Activated T-helper 17 cell treated with anti-CD3 and anti-CD28 coated beads, Interleukin-2, amount 50 U/mL, for 72 hours (primary cell): ENCODE results near the gene PDCL3. TPM values are rescaled to one million over a fixed set of nuclear protein-coding genes. Genes with fewer than 3 reads are reported as not detected.

Experiments used
- ATAC-seq: fragments of 150-1000 bp; cut with Tn5 transposase; replicated peaks from 2 replicates; pipeline ENCODE4 v1.10.0; 2021; ENCODE audit warnings: mild to moderate bottlenecking, moderate library complexity
- H3K27ac Mint-ChIP-seq: one replicate; pipeline ENCODE4 v1.8.0; 2022; ENCODE audit warnings: mixed read lengths
- H3K27me3 Mint-ChIP-seq: one replicate; pipeline ENCODE4 v1.8.0; 2022; ENCODE audit warnings: mixed read lengths
- H3K36me3 Mint-ChIP-seq: one replicate; pipeline ENCODE4 v1.8.0; 2022; ENCODE audit warnings: low read depth, mild to moderate bottlenecking, mixed read lengths
- H3K4me1 Mint-ChIP-seq: one replicate; pipeline ENCODE4 v1.8.0; 2022; ENCODE audit warnings: mixed read lengths
- H3K4me3 Mint-ChIP-seq: one replicate; pipeline ENCODE4 v1.8.0; 2022; ENCODE audit warnings: mild to moderate bottlenecking, mixed read lengths
- H3K9me3 Mint-ChIP-seq: one replicate; pipeline ENCODE4 v1.8.0; 2022; ENCODE audit warnings: mixed read lengths
- total RNA-seq, 2 donors: library from RNA; stranded (reverse); gene quantifications; one replicate each; pipeline ENCODE4 v1.2.3, GENCODE V29; 2022

The PDCL3 gene
- total RNA-seq, 2 donors from 2014 or later = 26.1 to 55.9 TPM

DNA sequence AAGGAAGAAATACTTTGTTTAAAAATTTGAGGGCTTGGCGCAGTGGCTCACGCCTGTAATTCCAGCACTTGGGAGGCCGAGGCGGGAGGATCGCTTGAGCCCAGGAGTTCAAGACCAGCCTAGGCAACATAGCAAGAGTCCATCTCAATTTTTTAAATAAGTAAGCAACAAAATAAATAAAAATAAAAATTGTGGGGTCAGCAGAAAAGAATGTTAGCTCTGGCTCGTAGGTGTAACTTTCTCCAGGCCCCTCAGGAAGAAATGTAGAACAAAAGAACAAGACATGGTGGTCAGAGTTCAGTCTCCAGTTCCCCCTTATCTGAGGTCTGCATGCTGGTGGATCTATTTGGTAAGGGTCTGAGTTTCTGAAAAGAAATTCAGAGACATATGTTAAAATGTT lies 20.4 kb upstream of the PDCL3 start:
- ATAC-seq = no peak
- Mint-ChIP-seq H3K27me3 (peaks cover 11% of the 10 kb centered on the region), H3K4me1 (no peaks in the 10 kb centered on the region), H3K27ac (no peak overlapping the region), H3K9me3 (no peaks in the 10 kb centered on the region), H3K36me3 (no peaks in the 10 kb centered on the region), H3K4me3 (no peak overlapping the region)

DNA sequence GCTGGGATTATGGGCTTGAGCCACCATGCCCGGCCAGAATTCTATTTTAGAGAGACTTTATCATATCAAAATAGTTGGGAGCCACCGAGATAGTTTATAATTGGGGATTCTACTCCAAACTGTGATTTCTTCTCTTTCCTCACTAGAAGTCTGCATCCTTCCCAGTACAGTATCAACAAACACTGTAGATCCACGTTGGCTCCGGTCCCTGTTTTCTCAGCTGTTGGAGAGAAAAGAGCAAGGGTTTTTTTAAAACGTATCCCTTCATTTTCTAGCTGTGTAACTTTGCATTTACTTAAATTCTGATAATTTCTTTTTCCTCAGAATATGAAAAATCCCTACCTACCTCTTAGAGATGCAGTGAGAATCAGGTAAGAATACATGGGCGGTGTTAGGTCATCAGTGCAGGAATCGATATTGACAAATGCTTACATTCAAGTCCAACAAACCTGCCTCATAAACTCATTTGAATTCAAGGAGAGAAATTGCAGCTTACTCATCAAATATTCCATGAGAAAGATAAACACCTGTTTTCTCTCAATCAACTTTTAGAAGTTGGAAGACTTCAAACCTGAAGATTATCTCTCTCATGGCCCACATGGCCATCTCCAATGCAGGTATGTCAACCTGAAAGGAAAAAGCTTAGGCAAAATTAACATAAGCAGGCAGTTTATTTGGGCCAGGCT lies 17.7 kb upstream of the PDCL3 start:
- no peaks in the 10 kb centered on the region for H3K4me1 Mint-ChIP-seq
- no peak overlapping the region for H3K27ac Mint-ChIP-seq
- H3K27me3 Mint-ChIP-seq = peaks cover 8% of the 10 kb centered on the region
- no peaks in the 10 kb centered on the region for H3K36me3 Mint-ChIP-seq
- H3K4me3 Mint-ChIP-seq = no peak overlapping the region
- no peak for ATAC-seq
- H3K9me3 Mint-ChIP-seq = no peaks in the 10 kb centered on the region

DNA sequence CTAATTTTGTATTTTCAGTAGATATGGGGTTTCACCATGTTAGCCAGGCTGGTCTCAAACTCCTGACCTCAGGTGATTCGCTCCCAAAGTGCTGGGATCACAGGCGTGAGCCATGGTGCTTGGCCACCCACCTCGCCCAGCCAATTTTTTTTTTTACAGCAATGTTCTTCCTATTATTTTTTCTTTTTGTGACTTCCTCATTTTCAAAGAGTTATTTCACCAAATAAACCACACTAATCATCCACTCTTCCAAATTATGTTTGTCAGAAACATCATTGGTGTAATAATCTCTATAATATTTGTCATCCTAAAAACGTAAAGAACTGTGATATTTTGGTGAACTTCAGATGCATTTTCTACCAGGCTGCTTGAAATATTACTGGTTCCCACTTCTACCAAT lies 16.3 kb upstream of the PDCL3 start:
- Mint-ChIP-seq H3K27me3 (peaks cover 8% of the 10 kb centered on the region), H3K9me3 (no peaks in the 10 kb centered on the region), H3K36me3 (no peaks in the 10 kb centered on the region), H3K4me3 (no peak overlapping the region), H3K27ac (no peak overlapping the region), H3K4me1 (no peaks in the 10 kb centered on the region)
- no peak for ATAC-seq

DNA sequence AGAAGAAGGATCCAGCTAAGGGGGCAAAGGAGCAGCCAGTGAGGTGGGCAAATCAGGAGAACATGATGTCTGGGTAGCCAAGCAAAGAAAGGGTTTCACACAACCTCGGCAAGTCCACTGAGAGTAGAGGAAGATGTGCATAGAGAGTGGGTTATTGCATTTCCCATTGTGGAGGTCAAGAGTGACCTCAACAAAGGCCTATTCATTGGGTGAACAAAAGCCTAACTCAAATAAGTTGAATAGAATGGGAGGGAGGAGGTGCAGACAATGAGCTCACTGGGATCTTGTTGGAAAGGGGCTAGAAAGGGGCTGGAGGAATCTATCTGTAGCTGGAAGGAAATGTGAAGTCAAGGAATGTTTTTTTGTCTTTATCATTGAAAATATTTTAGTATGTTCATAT lies 14.0 kb upstream of the PDCL3 start:
- no peak for ATAC-seq
- H3K36me3 Mint-ChIP-seq = no peaks in the 10 kb centered on the region
- H3K27me3 Mint-ChIP-seq = peaks cover 8% of the 10 kb centered on the region
- no peak overlapping the region for H3K27ac Mint-ChIP-seq
- no peaks in the 10 kb centered on the region for H3K9me3 Mint-ChIP-seq
- no peaks in the 10 kb centered on the region for H3K4me1 Mint-ChIP-seq
- H3K4me3 Mint-ChIP-seq = no peak overlapping the region

DNA sequence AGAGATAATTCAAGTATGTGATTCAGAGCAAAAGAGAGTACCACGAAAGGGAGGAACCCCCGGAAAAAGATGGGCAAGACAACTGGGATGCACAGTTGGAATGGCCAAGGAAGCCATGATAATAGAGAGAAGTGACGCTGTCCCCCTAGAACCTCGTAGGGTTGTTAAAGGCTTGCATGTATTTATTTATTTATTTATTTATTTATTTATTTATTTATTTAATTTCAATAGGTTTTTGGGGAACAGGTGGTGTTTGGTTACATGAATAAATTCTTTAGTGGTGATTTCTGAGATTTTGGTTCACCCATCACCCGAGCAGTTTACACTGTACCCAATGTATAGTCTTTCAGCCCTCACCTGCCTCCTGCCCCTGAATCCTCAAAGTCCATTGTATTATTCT lies 11.5 kb upstream of the PDCL3 start:
- Mint-ChIP-seq H3K9me3 (no peaks in the 10 kb centered on the region), H3K4me1 (peaks cover 12% of the 10 kb centered on the region), H3K36me3 (no peaks in the 10 kb centered on the region), H3K27me3 (peaks cover 8% of the 10 kb centered on the region), H3K4me3 (no peak overlapping the region), H3K27ac (no peak overlapping the region)
- ATAC-seq = no peak

DNA sequence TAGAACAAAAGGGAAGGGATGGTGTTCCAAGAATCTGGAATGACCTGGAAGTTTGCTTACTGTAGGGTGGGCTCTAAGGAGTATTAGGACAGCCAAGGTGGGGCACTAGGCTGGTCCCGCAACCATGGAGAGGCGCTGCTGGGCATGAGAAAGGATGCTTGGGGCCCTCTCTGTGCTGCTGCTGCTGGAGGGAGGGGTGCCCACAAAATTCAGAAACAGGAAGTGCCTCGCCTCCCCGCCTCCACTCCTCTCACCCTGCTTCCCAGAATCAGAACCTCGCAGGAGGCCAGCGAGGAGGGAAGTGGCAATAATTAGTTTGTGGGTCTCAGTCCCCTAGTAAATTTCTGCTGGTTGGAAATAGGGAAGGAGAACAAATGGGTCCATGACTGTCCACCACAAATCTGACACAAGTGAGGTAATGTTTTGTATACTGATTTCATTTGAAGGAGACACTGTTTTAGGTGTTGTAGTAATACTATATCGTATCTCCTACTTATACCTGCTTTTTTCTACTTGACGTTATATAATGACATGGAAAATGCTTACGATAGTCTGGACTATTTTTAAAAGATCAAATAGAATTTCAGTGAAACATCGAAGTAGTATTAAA lies 7.9 kb upstream of the PDCL3 start:
- peak overlapping the region; percentile 82 for H3K27ac Mint-ChIP-seq
- ATAC-seq = peak; percentile 95
- H3K36me3 Mint-ChIP-seq = no peaks in the 10 kb centered on the region
- H3K4me1 Mint-ChIP-seq = peaks cover 12% of the 10 kb centered on the region
- H3K27me3 Mint-ChIP-seq = no peaks in the 10 kb centered on the region
- H3K4me3 Mint-ChIP-seq = peak overlapping the region; percentile 79
- H3K9me3 Mint-ChIP-seq = no peaks in the 10 kb centered on the region

DNA sequence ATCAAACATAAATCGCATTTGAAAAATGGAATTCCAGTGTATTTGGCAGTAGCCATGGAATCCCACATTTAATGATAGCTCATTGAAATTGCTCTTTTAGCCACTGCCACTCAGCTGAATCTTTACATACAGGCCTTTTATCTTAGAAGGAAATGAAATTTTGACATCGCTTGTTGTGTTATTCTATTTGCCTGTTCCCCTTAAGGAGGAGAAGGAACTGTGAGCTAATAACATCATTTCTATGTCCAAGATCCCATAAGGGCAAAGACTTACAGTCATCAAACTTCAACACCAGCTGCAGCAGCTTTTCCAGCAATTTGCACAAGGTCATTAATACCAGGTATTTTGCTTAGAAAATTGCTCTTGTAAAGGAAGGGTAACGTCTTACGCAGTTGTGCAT lies 6.0 kb upstream of the PDCL3 start:
- H3K4me1 Mint-ChIP-seq = peaks cover 24% of the 10 kb centered on the region
- H3K27ac Mint-ChIP-seq = no peak overlapping the region
- no peaks in the 10 kb centered on the region for H3K9me3 Mint-ChIP-seq
- no peak for ATAC-seq
- H3K36me3 Mint-ChIP-seq = no peaks in the 10 kb centered on the region
- H3K27me3 Mint-ChIP-seq = no peaks in the 10 kb centered on the region
- no peak overlapping the region for H3K4me3 Mint-ChIP-seq

DNA sequence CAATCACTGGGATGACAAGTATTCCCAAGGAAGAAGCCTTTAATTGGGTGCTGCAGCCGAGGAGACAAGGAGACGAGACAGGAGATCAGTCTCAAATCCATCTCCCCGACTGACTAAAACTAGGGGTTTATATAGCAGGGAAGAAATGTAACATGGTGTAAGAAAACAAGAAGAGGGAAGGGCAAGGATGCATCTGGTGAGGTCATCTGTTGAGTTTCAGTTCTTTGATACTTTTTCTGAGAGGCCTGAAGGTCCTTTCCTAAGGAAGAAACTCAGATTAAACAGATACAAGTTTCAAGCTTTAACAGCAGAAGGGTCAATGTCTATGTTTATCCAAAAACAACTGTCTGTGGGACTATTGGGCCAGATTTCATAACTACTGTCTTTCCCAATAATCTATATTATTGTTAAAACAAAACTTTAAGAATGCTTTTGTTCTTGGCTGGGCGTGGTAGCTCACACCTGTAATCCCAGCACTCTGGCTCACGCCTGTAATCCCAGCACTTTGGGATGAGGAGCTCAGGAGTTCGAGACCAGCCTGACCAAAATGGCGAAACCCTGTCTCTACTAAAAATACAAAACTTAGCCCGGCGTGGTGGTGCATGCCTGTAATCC lies 2.5 kb upstream of the PDCL3 start:
- Mint-ChIP-seq H3K4me3 (peak overlapping the region; percentile 87), H3K36me3 (peaks cover 8% of the 10 kb centered on the region), H3K27me3 (no peaks in the 10 kb centered on the region), H3K27ac (peak overlapping the region; percentile 96), H3K9me3 (no peaks in the 10 kb centered on the region), H3K4me1 (peaks cover 13% of the 10 kb centered on the region)
- ATAC-seq = no peak

DNA sequence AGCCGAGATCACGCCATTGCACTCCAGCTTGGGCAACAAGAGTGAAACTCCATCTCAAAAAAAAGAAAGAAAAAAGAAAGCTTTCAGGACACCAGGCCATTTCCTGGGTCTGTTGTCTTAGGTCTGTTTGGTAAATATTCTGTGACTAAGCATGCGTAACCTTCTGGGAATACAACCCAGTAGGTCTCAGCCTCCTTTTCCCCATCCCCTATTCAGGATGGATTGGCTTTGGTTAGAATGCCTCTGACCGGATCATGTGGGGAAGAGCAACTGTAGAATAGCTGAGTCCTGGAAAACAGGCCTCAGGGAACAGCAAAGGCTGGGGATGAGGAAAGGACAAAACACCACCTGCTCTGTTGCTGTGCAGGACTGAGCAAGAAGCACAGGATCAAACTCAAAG lies 1.6 kb upstream of the PDCL3 start:
- H3K9me3 Mint-ChIP-seq = no peaks in the 10 kb centered on the region
- H3K36me3 Mint-ChIP-seq = peaks cover 12% of the 10 kb centered on the region
- H3K4me1 Mint-ChIP-seq = peaks cover 13% of the 10 kb centered on the region
- peak overlapping the region; percentile 96 for H3K27ac Mint-ChIP-seq
- no peaks in the 10 kb centered on the region for H3K27me3 Mint-ChIP-seq
- ATAC-seq = no peak
- peak overlapping the region; percentile 87 for H3K4me3 Mint-ChIP-seq

DNA sequence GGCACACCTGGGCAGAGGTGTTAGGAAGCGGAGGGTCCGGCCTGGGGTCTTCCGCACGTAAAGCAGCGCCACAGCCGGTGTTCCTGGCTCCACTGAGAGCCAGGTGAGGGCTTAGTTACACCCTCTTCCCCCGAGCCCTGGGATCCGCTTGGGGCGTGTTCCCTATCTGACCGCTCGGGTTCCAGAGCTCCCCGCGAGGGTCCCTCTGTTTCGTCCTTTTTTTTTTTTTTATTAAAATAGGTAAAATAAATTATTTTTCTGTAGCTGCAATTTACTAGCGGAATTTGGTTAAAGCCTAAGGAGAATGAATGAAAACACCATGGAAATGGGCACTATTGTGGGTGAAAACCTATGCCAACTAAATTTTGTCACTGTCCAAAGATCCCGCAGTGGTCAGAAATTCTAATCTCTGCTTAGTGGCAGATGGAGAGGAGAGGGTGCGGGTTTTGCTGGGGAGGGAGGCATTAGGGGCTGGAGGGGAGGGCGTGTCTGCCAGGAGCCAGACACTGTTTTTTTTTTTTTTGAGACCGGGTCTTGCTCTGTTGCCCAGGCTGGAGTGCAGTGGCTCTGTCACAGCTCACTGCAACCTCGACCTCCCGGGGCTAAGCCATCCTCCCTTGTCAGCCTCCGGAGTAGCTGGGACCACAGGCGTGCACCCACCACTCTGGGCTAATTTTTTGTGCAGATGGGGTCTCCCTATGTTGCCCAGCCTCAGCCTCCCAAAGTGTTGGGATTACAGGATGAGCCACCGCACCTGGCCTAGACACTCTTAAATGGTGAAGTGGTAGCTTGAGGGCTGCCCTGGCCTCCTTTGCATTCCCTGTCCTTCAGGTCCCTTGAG lies 834 bp downstream of the PDCL3 start:
- no peaks in the 10 kb centered on the region for H3K9me3 Mint-ChIP-seq
- peak overlapping the region; percentile 96 for H3K27ac Mint-ChIP-seq
- ATAC-seq = no peak
- H3K27me3 Mint-ChIP-seq = no peaks in the 10 kb centered on the region
- peaks cover 25% of the 10 kb centered on the region for H3K4me1 Mint-ChIP-seq
- H3K4me3 Mint-ChIP-seq = peak overlapping the region; percentile 87
- H3K36me3 Mint-ChIP-seq = peaks cover 37% of the 10 kb centered on the region

DNA sequence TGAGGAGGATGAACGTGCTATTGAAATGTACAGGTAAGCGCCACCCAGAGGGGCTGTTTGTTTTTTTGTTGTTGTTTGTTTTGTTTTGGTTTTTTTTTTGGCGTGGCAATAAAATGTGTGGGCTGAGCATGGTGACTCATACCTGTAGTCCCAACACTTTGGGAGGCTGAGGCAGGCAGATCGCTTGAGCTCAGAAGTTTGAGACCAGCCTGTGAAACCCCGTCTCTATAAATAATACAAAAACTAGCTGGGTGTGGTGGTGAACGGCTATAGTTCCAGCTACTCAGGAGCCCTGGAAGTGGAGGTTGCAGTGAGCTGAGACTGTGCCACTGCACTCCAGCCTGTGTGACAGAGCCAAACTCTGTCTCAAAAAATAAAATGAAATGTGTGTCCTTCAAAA lies 6.2 kb downstream of the PDCL3 start:
- Mint-ChIP-seq H3K36me3 (peaks cover 83% of the 10 kb centered on the region), H3K4me1 (peaks cover 17% of the 10 kb centered on the region), H3K27ac (peak overlapping the region; percentile 56), H3K9me3 (no peaks in the 10 kb centered on the region), H3K4me3 (no peak overlapping the region), H3K27me3 (no peaks in the 10 kb centered on the region)
- peak; percentile 28 for ATAC-seq

DNA sequence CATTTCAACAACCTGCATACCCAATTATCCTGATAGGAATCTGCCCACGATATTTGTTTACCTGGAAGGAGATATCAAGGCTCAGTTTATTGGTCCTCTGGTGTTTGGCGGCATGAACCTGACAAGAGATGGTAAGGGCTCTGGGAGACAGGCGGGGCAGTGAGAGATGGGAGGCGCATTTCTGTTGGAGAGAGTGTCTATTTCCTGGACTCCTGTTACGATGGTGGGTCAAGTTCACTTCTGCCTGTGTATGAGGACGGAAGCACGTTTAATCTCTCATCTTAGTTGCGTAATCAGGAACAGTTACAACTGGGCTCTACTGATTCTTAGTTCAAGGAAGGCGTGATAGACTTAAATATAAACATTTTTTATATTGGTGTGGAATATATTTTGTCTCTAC lies 8.9 kb downstream of the PDCL3 start:
- Mint-ChIP-seq H3K27ac (peak overlapping the region; percentile 76), H3K9me3 (no peaks in the 10 kb centered on the region), H3K36me3 (peaks cover 98% of the 10 kb centered on the region), H3K4me1 (peaks cover 17% of the 10 kb centered on the region), H3K27me3 (no peaks in the 10 kb centered on the region), H3K4me3 (no peak overlapping the region)
- no peak for ATAC-seq

DNA sequence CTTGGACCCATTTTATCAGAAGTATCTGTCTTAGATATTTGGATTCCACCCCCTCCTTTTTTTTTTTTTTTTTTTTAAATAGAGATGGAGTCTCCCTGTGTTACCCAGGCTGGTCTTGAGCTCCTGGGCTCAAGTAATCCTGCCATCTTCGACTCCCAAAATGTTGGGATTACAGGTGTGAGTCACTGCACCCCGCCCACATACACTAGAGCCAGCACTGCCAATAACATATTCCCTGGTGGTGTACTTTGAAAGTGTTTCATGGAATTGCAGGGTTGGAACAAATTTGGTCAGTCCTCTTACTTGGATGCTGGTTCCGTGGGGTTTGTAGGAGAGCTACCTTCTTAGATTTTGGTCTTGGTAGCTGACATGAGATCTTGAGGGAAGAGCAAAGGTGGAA lies 15.0 kb downstream of the PDCL3 start:
- ATAC-seq = no peak
- Mint-ChIP-seq H3K9me3 (no peaks in the 10 kb centered on the region), H3K27me3 (no peaks in the 10 kb centered on the region), H3K27ac (no peak overlapping the region), H3K4me3 (no peak overlapping the region), H3K36me3 (peaks cover 52% of the 10 kb centered on the region), H3K4me1 (peaks cover 12% of the 10 kb centered on the region)

DNA sequence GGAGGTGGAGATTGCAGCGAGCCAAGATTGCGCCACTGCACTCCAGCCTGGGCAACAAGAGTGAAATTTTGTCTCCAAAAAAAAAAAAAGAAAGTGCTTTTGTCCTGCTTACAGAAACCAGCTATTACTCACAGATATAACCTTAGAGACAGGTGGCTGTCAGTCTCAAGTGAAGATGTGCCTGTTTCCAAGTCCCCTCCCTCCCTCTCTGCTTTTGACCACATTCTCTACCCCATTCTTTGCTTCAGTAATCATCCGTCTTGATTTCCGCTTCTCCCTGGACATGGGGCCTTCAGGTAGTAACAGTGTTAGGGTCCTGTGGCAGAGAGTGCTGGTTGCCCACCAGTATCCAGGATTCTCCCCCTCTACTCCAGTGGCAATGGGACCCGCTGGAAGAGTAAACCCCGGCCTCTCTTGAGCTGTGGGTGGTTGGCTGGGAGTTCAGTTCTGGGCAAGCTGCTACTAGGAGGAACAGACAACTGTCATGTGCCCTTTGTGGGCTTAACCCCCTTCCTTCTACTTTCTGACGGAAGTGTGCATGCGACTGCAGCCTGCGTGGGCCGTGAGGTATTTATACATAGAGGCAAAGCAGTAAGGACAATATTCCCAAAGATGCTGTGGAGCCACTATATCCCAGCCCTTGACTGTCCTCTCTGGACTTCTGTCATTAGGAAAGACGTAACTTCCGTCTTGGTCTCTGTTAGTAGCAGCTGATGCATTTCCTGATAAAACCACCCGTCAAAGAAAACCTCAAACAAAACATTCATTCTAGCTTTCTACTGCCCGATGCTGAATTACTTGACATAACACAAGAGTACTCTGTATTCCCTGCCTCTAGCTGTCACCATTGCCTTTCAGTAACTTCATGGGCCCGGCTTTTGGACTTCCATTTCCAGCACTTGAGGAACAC lies 17.8 kb downstream of the PDCL3 start:
- ATAC-seq = peak; percentile 90
- Mint-ChIP-seq H3K4me3 (peak overlapping the region; percentile 93), H3K36me3 (peaks cover 23% of the 10 kb centered on the region), H3K4me1 (peaks cover 26% of the 10 kb centered on the region), H3K27me3 (no peaks in the 10 kb centered on the region), H3K9me3 (no peaks in the 10 kb centered on the region), H3K27ac (peak overlapping the region; percentile 95)
